ENCODE results near the gene CST3. TPM values are rescaled to one million over a fixed set of nuclear protein-coding genes. Genes with fewer than 3 reads are reported as not detected.
A peak's percentile ranks its signal among the peaks of the same experiment; 100 is the strongest.
"Not testable (repeated sequence)": the region's sequence is repeated elsewhere in the genome, so short reads cannot be mapped to it uniquely, and the experiment has no call there.

The CST3 gene
- total and polyA plus RNA-seq, 9 donors, result 70.0 to 145 (median 114) TPM

DNA sequence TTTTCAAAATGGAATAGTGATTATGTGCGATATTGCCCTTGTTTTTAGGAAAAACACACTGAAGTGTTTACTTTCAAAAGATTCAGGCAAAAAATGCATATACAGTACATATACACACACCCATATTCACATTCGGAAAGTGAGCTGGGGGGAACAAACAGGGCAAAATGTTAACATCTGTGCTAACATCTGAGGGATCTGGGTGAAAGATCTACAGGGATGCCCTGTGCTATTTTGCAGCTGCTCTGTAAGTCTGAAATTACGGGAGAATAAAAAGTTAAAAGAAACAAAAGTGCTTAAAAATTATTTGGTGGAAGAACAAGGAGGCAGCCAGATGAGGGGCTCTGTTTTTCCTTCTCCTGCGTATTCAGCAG, 860 bp downstream of the CST3 start:
- no peaks in the 10 kb centered on the region for H3K27me3 ChIP-seq (ENCODE audit: control insufficient read depth, insufficient read depth, low read length)
- peaks cover 49% of the 10 kb centered on the region for H3K4me1 ChIP-seq (ENCODE audit: control insufficient read depth, insufficient read depth, low read length)
- H3K27ac ChIP-seq (ENCODE audit: low read length), result no peak overlapping the region
- DNase-seq, result no peak
- H3K9me3 ChIP-seq (replicated peaks; ENCODE audit: control insufficient read depth, low read depth, low read length), result no peaks in the 10 kb centered on the region
- peaks cover 26% of the 10 kb centered on the region for H3K36me3 ChIP-seq (ENCODE audit: control insufficient read depth, insufficient read depth, low read length)
- H3K4me3 ChIP-seq (ENCODE audit: low read length), result peak overlapping the region; percentile 67
- WGBS (ENCODE audit: insufficient coverage), result 0% methylated on average over 3 of the region's 4 CpGs

DNA sequence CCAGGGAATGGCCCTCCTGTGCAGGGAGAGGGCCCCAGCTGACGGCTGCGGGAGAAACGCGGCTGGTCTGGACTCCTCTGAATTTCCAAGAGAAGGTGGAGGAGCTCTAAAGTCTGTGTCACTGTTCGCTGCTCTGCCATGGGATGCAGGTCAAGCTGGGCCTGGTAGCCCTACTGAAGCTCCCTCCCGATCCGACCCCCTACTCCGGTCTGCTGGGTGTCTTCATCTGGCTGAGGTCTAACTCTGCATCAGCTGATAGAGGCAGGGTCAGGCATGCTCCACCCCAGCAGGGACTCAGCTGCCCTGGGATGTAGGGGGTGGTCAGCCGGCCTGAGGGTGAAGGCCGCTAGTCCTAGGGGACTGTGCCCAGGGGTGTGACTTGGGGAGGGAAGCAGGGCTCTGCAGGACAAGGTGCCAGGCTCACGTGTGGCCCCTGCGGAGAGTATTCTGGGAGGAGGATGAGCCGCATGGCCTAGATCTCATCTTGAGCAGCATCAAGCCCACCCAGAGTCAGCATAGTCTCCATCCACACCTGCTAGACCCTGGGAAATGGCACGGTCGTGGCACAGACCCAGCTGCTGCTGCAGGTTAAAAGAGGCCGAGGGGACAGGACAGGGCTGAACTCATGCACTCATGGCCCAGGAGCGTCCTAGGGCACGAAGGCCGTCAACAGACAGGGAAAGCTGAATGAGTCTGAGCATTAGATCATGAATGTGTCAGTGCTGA, 1.4 kb downstream of the CST3 start:
- no peak overlapping the region for H3K27ac ChIP-seq (ENCODE audit: low read length)
- peaks cover 47% of the 10 kb centered on the region for H3K4me1 ChIP-seq (ENCODE audit: control insufficient read depth, insufficient read depth, low read length)

DNA sequence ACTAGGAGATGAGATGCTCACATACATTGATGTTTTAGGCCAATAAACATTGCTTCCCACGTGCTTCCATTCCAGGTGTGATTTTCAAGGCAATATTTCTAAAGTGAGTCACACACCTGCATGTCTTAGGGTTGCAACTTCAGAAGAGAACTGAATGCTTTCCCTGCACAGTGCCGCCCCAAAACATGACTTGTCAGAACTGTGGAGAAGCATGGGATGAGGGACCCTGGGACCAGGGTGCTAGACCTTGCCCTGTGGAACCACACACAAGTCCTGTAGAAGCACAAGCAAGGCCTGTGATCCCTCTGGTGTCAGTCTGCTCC, 2.0 kb downstream of the CST3 start:
- H3K4me3 ChIP-seq (ENCODE audit: low read length); H3K27ac ChIP-seq (ENCODE audit: low read length); H3K9me3 ChIP-seq (replicated peaks; ENCODE audit: control insufficient read depth, low read depth, low read length); H3K27me3 ChIP-seq (ENCODE audit: control insufficient read depth, insufficient read depth, low read length); DNase-seq: not testable (repeated sequence)
- no CpG with 5 or more reads among the region's 2 CpGs for WGBS (ENCODE audit: insufficient coverage)
- H3K4me1 ChIP-seq (ENCODE audit: control insufficient read depth, insufficient read depth, low read length), result peaks cover 46% of the 10 kb centered on the region
- H3K36me3 ChIP-seq (ENCODE audit: control insufficient read depth, insufficient read depth, low read length), result peaks cover 28% of the 10 kb centered on the region

More for the DNA sequence above, 1.4 kb downstream of the CST3 start:
- WGBS (ENCODE audit: insufficient coverage), result 57% methylated on average over 14 of the region's 19 CpGs
- Histone ChIP-seq H3K4me3 (ENCODE audit: low read length) (peak overlapping the region; percentile 67), H3K9me3 (replicated peaks; ENCODE audit: control insufficient read depth, low read depth, low read length) (no peaks in the 10 kb centered on the region), H3K36me3 (ENCODE audit: control insufficient read depth, insufficient read depth, low read length) (peaks cover 28% of the 10 kb centered on the region), H3K27me3 (ENCODE audit: control insufficient read depth, insufficient read depth, low read length) (no peaks in the 10 kb centered on the region)
- no peak for DNase-seq

DNA sequence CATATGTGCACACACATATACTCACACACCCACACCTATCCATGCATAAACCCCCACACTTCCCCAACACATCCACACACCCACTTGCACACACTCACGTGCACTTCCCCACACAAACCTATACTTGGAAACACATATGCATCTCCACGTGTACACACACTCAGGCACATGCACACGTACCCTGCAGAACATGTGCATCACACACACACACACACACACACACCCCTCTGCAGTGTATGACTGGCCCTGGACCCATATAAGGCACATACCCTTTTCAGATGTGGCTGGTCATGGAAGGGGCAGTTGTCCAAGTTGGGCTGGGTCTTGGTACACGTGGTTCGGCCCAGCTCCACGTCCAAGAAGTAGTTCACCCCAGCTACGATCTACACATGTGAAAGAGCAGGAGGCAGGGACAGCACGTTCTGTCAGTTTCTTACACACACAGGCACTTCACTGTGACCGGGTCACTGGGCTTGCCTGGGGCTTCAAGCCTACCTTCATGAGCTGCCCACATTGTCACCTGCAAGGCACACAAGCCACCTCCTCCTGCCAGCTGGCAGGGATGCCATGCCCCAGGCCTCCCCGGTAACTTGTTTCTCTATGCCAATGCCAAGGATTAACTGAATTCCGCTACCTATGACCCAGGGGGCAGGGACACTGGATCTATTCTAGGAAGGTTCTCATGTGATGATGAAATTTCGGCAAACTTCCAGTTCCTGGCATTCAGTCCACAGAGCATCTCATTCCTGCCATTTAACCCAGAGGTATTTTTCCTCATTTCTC, 2.6 kb downstream of the CST3 start:
- DNase-seq, result no peak
- Histone ChIP-seq H3K4me1 (ENCODE audit: control insufficient read depth, insufficient read depth, low read length) (peaks cover 46% of the 10 kb centered on the region), H3K27ac (ENCODE audit: low read length) (no peak overlapping the region), H3K9me3 (replicated peaks; ENCODE audit: control insufficient read depth, low read depth, low read length) (no peaks in the 10 kb centered on the region), H3K36me3 (ENCODE audit: control insufficient read depth, insufficient read depth, low read length) (peaks cover 28% of the 10 kb centered on the region), H3K27me3 (ENCODE audit: control insufficient read depth, insufficient read depth, low read length) (no peaks in the 10 kb centered on the region), H3K4me3 (ENCODE audit: low read length) (no peak overlapping the region)
- 83% methylated on average over 7 of the region's 12 CpGs for WGBS (ENCODE audit: insufficient coverage)

DNA sequence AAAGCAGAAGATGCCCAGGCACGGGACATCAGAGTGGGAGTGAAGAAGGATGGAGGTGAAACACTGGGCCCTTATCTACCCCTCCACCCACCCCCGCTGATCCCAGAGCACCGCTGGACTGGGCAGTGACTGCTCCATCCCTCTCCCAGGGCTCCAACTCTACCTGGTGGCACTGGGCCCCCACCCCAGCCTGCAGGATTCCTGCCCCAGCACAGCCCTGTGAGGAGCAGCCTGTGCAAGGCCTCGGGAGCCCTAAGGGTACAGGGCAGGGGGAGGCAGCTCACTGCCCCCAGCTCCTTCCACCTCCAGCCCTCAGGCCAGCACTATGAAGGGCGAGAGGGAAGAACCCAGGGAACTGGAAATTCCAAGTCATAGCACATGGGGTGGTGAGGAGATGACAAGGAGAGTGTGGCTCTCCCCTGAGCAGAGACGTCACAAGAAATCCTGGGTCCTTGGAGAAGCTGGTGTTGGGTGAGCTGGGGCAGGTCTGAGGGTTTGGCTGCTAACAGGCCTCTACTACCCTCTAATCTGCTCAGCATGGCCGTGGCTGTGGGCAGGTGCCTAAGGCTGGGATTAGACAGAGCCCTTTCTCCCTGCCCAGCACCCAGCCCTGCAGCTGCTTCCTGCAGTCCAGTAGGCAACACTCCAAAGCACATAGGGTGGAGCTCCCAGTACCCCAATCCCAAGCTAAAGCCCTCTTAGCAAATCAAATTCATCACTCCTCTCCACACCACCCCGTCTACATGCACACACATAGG, 3.5 kb downstream of the CST3 start:
- Histone ChIP-seq H3K27me3 (ENCODE audit: control insufficient read depth, insufficient read depth, low read length) (no peaks in the 10 kb centered on the region), H3K9me3 (replicated peaks; ENCODE audit: control insufficient read depth, low read depth, low read length) (no peaks in the 10 kb centered on the region), H3K4me1 (ENCODE audit: control insufficient read depth, insufficient read depth, low read length) (peaks cover 46% of the 10 kb centered on the region), H3K36me3 (ENCODE audit: control insufficient read depth, insufficient read depth, low read length) (peaks cover 28% of the 10 kb centered on the region), H3K27ac (ENCODE audit: low read length) (no peak overlapping the region), H3K4me3 (ENCODE audit: low read length) (no peak overlapping the region)
- WGBS (ENCODE audit: insufficient coverage), result 61% methylated on average over 2 of the region's 8 CpGs
- DNase-seq, result no peak

DNA sequence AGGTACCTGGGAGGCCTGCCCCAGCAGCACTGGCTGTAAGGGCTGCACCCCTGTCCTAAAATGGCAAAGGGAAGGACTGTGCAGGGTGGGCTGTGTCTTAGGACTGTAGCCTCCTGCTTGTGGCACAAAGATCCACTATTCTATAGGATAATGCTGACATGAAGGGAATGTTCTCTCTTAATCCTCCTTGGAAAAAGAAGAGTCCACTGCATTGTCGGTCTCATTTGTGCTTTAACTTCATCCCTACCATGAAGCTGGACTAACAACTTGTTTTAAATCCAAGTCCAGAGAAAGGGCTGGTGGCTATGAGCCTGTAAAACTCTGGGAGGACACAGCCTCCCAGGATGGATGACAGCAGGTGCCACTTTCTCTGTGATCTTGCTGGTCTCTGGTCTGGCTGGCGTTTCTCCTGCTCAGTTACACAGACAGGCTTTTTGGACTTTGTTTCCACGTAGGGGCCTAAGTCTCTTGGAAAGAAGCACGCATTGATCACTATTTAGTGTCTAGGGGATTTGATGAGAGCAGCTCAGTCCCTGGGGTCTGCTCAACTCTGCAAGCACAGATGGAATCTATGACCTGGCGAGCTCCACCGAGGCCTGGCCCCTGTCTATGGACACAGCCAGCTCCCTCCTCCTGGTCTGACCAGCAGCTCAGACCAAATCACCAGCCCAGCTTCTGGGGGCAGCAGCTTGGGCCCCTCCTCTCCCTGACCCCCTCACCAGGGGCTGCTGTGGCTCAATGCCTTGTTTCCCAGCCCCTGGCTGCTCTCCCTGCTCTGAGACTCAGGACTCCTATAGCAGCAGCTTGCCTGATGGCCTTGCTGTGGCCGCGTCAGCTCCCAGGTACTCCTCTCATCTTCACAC, 4.8 kb downstream of the CST3 start:
- peak; percentile 68 for DNase-seq
- no peaks in the 10 kb centered on the region for H3K9me3 ChIP-seq (replicated peaks; ENCODE audit: control insufficient read depth, low read depth, low read length)
- 0% methylated on average over 1 of the region's 8 CpGs for WGBS (ENCODE audit: insufficient coverage)
- peaks cover 28% of the 10 kb centered on the region for H3K36me3 ChIP-seq (ENCODE audit: control insufficient read depth, insufficient read depth, low read length)
- peaks cover 50% of the 10 kb centered on the region for H3K4me1 ChIP-seq (ENCODE audit: control insufficient read depth, insufficient read depth, low read length)
- H3K27me3 ChIP-seq (ENCODE audit: control insufficient read depth, insufficient read depth, low read length), result no peaks in the 10 kb centered on the region
- H3K4me3 ChIP-seq (ENCODE audit: low read length), result no peak overlapping the region
- H3K27ac ChIP-seq (ENCODE audit: low read length), result peak overlapping the region; percentile 35

DNA sequence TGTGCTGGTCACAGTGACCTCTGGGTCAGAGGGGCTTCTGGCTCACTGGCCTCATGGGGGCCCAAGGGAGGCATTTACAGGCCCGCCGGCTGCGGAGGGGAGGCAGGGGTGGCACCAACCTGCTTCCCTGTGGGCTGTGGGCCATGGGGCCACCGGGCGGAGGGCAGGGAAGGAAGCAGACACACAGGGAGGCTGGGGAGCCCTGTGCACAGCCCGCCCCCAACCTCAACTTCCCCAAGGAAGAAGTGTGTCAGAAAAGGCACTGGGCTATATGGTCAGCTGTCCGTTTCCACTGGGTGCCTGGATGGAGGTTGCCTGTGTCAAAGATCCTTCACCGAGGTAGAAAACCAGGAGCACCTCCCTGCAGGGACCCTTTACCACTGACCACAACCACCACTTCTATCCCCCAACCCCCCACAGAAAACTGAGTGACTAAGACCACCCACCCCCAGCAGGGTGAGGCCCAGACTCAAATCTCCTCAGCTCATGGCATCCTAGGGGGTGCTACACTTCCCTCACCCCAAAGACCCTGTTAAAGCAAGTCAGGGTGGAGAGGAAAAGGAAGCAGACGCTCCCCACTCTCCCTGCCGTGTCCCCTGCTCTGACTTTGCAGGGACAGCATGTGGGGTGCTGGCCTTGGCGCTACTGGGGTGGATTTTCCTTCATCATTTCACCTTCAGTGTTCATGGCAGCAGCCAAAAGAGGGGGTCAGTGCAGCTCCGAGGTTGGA, 5.6 kb downstream of the CST3 start:
- peaks cover 28% of the 10 kb centered on the region for H3K36me3 ChIP-seq (ENCODE audit: control insufficient read depth, insufficient read depth, low read length)
- no peaks in the 10 kb centered on the region for H3K9me3 ChIP-seq (replicated peaks; ENCODE audit: control insufficient read depth, low read depth, low read length)
- WGBS (ENCODE audit: insufficient coverage), result 80% methylated on average over 5 of the region's 12 CpGs
- DNase-seq, result no peak
- peaks cover 50% of the 10 kb centered on the region for H3K4me1 ChIP-seq (ENCODE audit: control insufficient read depth, insufficient read depth, low read length)
- no peak overlapping the region for H3K27ac ChIP-seq (ENCODE audit: low read length)
- H3K4me3 ChIP-seq (ENCODE audit: low read length), result no peak overlapping the region
- no peaks in the 10 kb centered on the region for H3K27me3 ChIP-seq (ENCODE audit: control insufficient read depth, insufficient read depth, low read length)

DNA sequence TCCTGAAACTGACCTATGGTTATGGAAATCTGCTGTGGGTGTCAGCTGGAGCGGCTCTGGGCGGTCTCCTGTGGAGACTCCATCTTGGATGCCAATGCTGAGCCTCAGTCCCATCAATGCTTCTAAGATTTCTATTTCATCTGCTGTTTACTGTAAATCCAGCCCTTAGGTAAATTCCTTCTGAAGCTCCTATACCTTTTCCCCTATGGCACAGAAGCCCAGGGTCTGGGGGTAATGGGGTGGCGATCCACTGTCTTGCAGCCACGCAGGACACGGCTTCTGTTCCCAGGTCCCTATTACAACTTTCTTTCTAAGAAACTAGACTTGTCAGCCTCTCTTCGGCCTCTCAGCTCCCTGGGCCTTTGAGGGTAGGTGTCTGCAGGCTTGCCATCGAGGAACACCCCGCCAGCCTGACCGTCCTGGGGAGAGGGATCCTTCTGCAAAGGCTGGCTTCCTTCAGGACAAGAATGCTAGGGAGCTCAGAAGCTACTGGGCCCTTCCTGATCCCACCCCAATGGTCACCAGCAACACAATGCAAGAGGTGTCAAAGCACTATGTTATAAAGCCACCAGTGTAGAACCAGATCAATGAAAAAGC, 6.4 kb downstream of the CST3 start:
- Histone ChIP-seq H3K4me1 (ENCODE audit: control insufficient read depth, insufficient read depth, low read length) (peaks cover 43% of the 10 kb centered on the region), H3K27ac (ENCODE audit: low read length) (no peak overlapping the region), H3K9me3 (replicated peaks; ENCODE audit: control insufficient read depth, low read depth, low read length) (no peaks in the 10 kb centered on the region), H3K36me3 (ENCODE audit: control insufficient read depth, insufficient read depth, low read length) (peaks cover 28% of the 10 kb centered on the region), H3K27me3 (ENCODE audit: control insufficient read depth, insufficient read depth, low read length) (no peaks in the 10 kb centered on the region), H3K4me3 (ENCODE audit: low read length) (no peak overlapping the region)
- 100% methylated on average over 2 of the region's 9 CpGs for WGBS (ENCODE audit: insufficient coverage)
- no peak for DNase-seq

DNA sequence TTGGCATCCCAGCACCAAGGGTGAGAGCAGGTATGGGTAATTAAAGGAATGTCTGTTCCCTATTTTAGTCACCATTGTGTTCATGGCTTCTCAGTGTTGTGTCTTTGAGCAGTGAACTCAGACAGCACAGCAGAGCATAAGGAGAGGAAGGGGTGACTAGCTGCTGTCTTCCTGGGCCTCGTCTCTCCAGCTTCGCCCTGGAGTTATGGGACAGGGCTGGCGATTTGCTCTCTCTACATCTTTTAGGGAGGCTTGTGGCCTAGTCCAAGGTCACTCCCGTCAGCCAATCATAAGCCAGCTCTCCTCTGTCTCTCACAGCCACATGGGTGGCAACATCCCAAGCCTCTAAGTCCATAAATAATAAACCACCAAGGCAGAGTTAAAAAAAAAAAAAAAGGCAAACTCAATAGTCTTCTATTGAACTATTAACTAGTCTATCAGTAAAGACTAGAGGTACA, 7.3 kb downstream of the CST3 start:
- Histone ChIP-seq H3K27me3 (ENCODE audit: control insufficient read depth, insufficient read depth, low read length) (no peaks in the 10 kb centered on the region), H3K36me3 (ENCODE audit: control insufficient read depth, insufficient read depth, low read length) (peaks cover 26% of the 10 kb centered on the region), H3K4me1 (ENCODE audit: control insufficient read depth, insufficient read depth, low read length) (peaks cover 43% of the 10 kb centered on the region), H3K27ac (ENCODE audit: low read length) (no peak overlapping the region), H3K9me3 (replicated peaks; ENCODE audit: control insufficient read depth, low read depth, low read length) (no peaks in the 10 kb centered on the region), H3K4me3 (ENCODE audit: low read length) (no peak overlapping the region)
- DNase-seq, result no peak
- WGBS (ENCODE audit: insufficient coverage), result no CpG with 5 or more reads among the region's 4 CpGs
